C1 segment of cervical spinal cord (tissue), 14 donors: ENCODE measurements around the gene GATAD1.
A peak's percentile ranks its signal among the peaks of the same experiment; 100 is the strongest.
"Not testable (repeated sequence)": the region's sequence is repeated elsewhere in the genome, so short reads cannot be mapped to it uniquely, and the experiment has no call there.

ENCODE experiments used
- DNase-seq, 14 donors: peaks; one replicate each; lab custom pipeline; 2025; lab: John Stamatoyannopoulos, UW

GATAD1 gene

GRCh38 chr7:92436612-92437445 is 10.5 kb upstream of the GATAD1 start:
- no peak for DNase-seq

DNA sequence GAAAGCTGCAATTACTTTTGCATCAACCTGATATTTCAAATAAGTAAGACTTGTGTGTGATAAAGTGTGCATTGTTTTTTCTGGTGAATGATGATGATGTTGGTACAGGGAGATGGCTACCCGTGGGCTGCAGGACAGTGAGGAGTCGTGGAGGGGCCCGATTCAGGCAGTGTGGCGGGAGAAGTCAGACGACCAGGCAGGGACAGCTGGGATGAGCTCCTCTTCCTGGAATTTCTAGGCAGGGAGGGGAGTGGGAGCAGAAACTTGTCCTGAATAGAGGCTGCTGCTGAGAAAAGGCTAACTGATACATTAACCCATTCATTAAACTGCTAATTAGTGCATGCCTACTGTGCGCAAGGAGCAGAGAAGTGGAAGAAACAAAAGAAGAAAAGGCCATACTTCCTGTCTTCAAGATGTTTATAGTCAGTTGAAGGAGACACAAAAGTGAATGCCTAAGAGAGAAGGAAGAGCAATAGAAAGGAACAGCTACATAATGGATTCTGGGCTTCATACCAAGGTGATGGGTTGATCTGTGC is 9.3 kb upstream of the GATAD1 start:
- DNase-seq: no peak

GRCh38 chr7:92442720-92443119 is 4.6 kb upstream of the GATAD1 start:
- not testable (repeated sequence) for DNase-seq

DNA sequence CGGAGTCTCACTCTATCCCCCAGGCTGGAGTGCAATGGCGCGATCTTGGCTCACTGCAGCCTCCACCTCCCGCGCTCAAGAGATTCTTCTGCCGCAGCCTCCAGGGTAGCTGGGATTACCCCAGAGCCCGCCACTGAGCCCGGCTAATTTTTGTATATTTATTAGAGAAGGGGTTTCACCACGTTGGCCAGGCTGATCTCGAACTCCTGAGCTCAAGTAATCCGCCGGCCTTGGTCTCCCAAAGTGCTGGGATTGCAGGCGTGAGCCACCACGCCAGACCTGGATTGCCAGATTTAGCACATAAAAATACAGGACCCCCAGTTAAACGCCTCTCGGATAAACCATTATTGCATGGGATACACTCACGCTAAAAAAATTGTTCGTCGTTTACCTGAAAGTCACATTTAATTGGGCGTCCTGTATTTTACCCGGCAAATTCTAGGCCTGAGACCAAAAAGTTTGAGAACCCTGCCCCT is 375 bp upstream of the GATAD1 start:
- peak in 1 of 14 donors; percentile 47 for DNase-seq

- peak in 11 of 14 donors; percentile 3 to 64 (median 33) for DNase-seq
Measured at GRCh38 chr7:92448205-92448747, 994 bp downstream of the GATAD1 start.

- DNase-seq: no peak
Measured at GRCh38 chr7:92451645-92452044, 4.4 kb downstream of the GATAD1 start.

- no peak for DNase-seq
Measured at GRCh38 chr7:92456236-92456635, 9.0 kb downstream of the GATAD1 start.

GRCh38 chr7:92460109-92460508 is 12.8 kb downstream of the GATAD1 start:
- DNase-seq: no peak

DNA sequence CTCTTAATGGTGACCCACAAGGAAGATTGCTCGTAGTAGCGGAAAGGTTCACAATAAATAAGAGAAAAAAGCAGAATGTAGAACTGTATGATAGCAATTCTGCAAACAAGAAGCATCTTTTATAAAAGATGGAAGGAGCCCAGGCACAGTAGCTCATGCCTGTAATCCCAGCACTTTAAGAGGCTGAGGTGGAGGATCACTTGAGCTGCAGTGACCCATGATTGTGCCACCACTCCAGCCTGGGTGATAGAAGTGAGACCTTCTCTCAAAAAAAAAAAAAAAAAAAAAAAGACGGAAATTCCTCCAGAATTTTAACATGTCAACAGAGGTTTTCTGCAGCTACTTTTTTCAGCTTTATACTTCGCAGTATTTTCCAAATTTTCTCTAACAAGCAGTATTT is 13.2 kb downstream of the GATAD1 start:
- no peak for DNase-seq

DNA sequence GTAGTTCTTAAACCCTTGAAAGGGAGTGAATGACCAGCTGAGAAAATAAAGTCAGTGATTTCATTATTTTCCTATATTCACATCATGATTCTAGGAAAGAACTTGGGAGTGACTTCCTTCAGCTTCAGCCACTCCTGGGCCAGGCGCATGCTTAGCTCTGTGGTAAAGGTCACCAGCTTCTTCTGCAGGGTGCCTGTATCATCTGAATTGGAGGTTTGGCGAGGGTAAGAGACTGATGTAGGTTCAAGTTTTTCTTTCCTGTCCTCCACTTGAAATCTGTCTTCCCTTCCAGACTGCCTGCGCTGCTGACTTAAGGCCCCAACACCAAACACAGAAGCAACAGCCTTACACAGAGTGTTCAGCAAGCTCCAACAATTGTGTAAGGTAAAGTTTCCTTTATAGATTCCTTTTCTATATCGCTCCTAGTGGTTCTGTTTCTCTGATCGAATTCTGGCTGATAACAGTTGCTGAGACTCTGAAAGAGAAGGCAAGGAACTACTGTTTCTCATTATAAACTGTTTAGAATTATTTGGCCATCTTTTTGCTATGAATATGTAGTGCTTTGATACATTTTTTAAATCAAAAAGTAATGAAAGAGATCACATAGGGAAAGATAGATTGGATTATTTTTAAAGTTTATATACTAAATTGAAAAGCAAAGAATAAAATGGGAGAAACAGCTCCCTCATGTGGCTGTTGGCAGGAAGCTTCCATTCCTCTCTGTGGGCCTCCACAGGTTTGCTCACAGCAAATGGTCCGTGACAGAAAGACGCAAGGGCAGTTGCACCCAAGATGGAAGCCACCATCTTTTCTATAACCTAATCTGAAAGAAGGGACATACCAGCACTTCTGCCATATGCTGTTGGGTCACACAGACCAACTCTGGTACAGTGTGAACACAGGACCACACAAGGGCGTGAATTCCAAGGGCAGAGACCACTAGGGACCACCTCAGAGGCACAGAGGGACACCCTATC is 14.0 kb downstream of the GATAD1 start:
- no peak for DNase-seq

DNA sequence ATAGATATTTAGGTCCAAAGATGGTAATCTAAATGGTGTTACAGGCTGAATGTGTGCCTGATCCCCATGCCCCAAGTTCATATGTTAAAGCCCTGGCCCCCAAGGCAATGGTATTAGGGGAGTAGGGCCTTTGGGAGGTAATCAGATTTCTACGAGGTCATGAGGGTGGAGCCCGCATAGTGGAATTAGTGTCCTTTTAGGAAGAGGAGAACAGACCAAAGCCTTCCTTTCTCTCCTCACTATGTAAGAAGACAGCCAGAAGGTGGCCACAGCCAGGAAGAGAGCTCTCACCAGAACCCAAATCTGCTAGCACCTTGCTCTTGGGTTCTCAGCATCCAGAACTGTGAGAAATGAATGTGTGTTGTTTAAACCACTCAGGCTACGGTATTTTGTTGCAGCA is 15.3 kb downstream of the GATAD1 start:
- no peak for DNase-seq

GRCh38 chr7:92464515-92464914 is 17.2 kb downstream of the GATAD1 start:
- no peak for DNase-seq

DNA sequence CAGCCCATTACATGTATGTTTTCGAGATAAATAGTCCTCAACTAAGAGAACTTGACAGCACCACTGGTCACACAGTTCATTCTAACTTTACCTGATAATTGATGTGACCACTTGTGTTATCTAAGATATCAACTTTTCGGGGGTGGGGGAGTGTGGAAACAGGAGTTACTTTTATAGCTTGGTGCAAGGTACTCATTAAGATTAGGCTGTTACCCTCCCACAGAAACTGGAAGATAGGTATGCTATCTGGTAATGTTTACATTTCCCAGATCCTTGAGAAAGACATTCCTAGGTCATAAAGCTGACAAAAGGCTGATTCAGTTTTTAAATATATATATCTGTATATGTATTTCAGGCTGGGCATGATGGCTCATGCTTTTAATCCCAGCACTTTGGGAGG is 19.4 kb downstream of the GATAD1 start:
- DNase-seq: no peak

DNA sequence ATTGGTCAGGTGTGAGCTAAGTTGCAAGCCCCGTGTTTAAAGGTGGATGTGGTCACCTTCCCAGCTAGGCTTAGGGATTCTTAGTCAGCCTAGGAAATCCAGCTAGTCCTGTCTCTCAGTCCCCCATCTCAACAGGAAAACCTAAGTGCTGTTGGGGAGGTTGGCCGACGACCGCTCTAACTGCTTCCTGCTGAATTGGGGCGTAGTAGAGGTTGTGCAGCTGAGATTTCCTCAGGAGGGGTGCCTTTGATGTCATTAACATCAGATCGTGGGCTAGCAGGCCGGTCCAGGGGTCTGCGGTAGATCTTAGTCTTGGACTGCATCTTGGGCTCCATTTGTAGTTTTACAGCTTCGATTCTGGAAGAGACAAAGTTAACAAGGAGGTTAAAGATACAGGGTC is 21.3 kb downstream of the GATAD1 start:
- DNase-seq: not testable (repeated sequence)

DNA sequence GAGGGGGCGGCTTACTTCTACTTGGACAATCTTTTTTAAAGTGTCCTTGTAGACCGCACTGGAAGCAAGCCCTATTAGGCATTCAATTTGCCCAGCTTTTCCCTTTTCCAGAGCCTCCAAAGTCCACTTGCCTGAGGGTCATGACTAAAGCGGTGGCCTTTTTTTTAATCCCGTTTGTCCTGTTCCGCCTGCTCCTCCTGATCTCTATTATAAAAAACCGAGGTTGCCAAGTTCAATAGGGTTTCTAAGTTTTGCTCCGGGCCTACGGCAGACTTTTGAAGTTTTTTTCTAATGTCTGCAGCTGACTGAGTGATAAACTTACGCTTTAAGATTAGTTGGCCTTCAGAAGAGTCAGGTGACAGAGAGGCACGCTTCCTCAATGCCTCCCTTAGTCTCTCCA is 26.7 kb downstream of the GATAD1 start:
- DNase-seq: not testable (repeated sequence)

GRCh38 chr7:92475261-92475770 is 28.0 kb downstream of the GATAD1 start:
- not testable (repeated sequence) for DNase-seq

DNA sequence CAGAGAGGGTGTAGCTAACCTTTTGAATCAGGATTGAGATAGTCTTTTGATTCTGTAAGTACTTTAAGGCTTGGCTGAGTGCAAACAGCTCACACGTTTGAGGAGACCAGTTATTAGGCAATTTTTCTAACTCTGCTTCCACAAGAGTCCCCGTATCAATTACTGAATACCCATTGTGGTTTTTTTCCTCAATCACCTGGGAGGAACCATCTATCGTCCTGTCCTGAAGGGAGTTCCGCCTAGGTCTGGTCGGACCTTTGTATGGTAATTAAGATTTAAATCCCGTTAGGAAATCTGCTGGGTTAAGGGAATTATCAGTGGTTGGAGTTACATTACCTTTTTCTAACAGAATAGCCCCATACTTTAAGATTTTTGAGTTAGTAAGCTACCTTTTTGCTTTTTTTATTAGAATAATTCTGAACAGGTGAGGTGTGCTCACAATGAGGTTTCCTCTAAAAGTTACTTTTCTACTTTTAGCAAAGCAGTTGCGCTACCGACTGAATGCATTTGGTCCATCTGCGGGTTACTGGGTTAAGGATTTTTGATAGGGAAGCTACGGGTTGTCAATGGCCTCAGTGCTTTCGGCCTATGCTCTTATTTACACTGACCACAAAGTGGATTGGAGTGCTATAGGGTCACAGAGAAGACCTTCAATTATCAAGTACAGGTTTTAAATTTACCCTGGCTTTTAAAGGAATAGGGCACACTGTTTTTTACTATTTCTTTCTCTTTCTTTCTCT is 28.7 kb downstream of the GATAD1 start:
- not testable (repeated sequence) for DNase-seq

DNA sequence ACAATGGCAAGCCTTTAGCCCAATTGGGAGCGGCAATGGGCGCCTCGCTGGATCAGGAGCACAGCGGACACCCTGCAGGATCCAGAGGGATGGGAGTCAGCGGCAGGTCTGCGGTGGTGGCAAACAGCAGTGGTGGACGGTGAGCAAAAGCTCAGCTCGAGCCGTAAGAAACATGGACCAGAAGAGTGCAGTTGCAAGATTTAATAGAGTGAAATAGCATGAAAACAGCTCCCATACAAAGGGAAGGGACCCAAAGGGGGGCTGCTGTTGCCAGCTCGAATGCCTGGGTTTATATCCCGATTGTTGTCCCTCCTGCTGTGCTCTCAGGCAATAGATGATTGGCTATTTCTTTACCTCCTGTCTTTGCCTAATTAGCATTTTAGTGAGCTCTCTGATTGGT is 30.4 kb downstream of the GATAD1 start, which contains the start of gene ERVW-1:
Gene ERVW-1 (minus strand): TSS at position 266 of the 400 bp plus-strand sequence. CDS start 7,565 bp downstream, outside the sequence.
- not testable (repeated sequence) for DNase-seq

GRCh38 chr7:92478095-92478494 is 30.8 kb downstream of the GATAD1 start:
- no peak for DNase-seq

DNA sequence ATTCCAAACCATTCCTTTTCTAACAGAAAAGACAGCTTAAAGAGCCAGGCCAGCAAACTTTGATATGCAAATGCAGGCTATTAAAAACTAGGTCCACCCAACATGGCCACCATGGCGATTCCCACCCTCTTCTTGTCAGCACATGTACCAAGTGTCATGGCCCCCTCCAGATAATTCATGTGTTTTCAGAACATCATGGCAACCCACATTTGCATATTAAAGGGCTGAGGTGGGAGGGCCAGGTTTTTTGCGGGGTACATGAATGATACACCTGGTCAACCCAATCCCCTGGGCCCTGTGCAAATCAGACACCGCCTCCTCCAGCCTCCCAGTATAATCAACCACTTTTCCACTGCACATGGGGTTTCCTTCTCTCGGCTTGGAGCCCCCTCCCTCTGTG is 31.4 kb downstream of the GATAD1 start:
- DNase-seq: no peak

GRCh38 chr7:92479146-92479545 is 31.9 kb downstream of the GATAD1 start:
- DNase-seq: not testable (repeated sequence)
